Fibroblast of the aortic adventitia (primary cell): ENCODE measurements around the gene DHRS7B. TPM values are rescaled to one million over a fixed set of nuclear protein-coding genes. Genes with fewer than 3 reads are reported as not detected.
"Not testable (repeated sequence)": the region's sequence is repeated elsewhere in the genome, so short reads cannot be mapped to it uniquely, and the experiment has no call there.

Source experiments
- DNase-seq: peaks from one replicate; pipeline ENCODE4 v3.0.0-alpha.2; 2010; ENCODE audit warnings: low read depth
- H3K4me3 ChIP-seq: 2 replicates; pipeline ENCODE4 v1.5.1; 2011; ENCODE audit warnings: low read depth, mild to moderate bottlenecking, control low read depth, low read length, moderate library complexity
- total RNA-seq: library from RNA; depleted of rRNA; stranded (reverse); fragments of >200 nt; gene quantifications from 2 replicates; pipeline ENCODE4 v1.2.3, GENCODE V29; 2012; ENCODE audit warnings: low replicate concordance
- TF ChIP-seq, protein P1 (sequence below): IDR thresholded peaks from 2 replicates; pipeline ENCODE4 v1.5.1; 2011; ENCODE audit warnings: mild to moderate bottlenecking, low read length, control low read depth, inconsistent platforms; ENCODE audit not compliant: insufficient read depth

Gene DHRS7B
- total RNA-seq, 1 donor: 12.7 TPM

DNA sequence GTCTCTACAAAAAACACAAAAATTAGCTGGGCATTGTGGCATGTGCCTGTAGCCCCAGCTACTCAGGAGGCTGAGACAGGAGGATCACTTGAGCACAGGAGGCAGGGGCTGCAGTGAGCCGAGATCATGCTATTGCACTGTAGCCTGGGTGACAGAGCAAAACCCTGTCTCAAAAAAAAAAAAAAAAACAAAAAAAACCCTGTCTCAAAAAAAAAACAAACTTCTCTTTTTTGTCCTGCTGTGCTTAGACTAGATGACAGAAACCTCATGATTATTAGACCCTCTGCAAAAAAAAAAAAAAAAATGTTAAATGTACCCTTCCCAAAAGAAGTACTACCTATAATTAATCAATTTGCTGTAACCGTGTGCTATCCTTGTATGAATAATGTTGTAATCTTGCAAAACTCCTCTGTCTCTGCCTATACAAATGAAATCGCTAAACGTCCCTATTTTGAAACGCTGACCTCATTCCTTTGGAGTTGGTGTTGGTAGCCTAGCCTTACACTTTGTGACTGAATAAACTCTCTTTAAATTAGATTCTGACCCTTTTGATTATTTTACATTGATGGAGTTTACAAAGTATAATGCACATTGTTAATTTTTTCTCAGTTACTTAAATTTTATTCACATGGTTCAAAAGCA is 13.6 kb upstream of the DHRS7B start:
- no peak overlapping the region for H3K4me3 ChIP-seq
- DNase-seq: no peak
- TF ChIP-seq, protein P1, sequence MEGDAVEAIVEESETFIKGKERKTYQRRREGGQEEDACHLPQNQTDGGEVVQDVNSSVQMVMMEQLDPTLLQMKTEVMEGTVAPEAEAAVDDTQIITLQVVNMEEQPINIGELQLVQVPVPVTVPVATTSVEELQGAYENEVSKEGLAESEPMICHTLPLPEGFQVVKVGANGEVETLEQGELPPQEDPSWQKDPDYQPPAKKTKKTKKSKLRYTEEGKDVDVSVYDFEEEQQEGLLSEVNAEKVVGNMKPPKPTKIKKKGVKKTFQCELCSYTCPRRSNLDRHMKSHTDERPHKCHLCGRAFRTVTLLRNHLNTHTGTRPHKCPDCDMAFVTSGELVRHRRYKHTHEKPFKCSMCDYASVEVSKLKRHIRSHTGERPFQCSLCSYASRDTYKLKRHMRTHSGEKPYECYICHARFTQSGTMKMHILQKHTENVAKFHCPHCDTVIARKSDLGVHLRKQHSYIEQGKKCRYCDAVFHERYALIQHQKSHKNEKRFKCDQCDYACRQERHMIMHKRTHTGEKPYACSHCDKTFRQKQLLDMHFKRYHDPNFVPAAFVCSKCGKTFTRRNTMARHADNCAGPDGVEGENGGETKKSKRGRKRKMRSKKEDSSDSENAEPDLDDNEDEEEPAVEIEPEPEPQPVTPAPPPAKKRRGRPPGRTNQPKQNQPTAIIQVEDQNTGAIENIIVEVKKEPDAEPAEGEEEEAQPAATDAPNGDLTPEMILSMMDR: no peak

DNA sequence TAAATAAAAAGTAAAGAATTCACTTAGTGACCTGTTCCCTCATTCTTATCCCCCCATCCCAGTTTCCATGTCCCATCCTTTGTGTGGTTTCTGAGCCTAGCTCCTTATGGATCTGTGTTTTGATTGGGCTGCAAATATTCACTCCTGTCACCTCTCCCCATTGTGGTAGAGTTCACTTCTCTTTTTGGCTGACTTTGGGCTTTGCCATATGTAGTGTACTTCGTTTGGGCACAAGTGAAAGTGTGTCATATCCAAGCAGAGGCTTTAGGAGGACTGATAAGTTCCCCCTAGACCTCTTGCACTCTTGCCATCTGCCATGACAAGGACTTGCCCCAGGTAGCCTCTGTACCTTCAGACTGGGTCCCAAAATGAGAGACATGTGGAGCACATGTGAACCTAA is 13.0 kb upstream of the DHRS7B start:
- TF ChIP-seq, protein P1: no peak
- no peak overlapping the region for H3K4me3 ChIP-seq
- no peak for DNase-seq

DNA sequence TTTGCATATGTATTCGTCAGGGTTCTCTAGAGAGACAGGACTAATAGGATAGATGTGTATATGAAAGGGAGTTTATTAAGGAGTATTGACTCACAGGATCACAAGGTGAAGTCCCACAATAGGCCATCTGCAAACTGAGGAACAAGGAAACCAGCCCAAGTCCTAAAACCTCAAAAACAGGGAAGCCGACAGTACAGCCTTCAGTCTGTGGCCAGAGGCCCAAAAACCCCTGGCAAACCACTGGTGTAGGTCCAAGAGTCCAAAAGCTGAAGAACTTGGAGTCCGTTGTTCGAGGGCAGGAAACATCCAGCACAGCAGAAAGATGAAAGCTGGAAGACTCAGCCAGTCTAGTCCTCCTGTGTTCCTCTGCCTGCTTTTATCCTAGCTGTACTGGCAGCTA is 12.0 kb upstream of the DHRS7B start:
- DNase-seq, H3K4me3 ChIP-seq: not testable (repeated sequence)

DNA sequence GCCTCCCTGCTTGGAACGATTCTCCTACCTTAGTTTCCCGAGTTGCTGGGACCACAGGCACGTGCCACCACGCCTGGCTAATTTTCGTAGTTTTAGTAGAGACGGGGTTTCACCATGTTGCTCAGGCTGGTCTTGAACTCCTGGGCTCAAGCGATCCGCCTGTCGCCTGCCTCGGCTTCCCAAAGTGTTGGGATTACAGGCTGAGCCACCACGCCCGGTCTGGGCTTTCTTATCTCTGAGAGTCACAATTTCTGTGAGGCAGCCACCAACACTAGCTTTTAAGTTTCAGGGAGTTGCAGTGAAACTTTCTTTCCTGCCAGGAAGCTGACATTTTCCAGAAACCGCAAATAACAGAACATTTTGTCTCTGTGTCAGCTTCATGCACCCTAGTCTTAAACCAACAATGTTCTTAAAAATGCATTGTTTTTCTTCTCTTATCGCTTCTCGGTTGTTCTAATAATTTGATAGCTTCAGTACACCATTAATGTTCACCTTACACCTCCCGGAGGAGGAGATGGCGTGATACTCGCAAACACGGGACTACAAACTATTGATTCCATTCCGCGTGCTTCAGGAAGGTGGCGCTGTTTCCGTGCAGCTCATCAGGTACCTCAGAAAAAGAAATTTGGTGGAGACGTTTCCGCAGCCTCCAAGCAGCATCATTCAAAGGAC is 7.4 kb upstream of the DHRS7B start:
- H3K4me3 ChIP-seq: peak overlapping the region; percentile 31
- DNase-seq: peak; percentile 78
- TF ChIP-seq, protein P1: peak; percentile 94

DNA sequence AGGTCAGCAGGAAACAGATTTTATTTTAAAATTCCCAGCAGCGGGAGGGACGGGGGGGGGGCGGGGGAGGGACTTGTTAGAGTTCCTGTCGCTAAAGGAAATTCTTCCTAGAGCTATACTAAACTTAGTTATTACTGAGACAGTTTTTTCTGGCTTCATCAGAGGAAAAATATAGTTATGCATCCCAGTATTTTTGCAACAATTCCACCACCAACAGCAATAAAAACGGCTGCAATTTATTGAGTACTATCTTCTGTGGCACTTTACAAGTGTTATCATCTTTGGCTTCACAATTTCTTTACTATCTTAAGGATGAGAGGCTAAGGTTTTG is 6.9 kb upstream of the DHRS7B start:
- H3K4me3 ChIP-seq: no peak overlapping the region
- TF ChIP-seq, protein P1: no peak
- no peak for DNase-seq

DNA sequence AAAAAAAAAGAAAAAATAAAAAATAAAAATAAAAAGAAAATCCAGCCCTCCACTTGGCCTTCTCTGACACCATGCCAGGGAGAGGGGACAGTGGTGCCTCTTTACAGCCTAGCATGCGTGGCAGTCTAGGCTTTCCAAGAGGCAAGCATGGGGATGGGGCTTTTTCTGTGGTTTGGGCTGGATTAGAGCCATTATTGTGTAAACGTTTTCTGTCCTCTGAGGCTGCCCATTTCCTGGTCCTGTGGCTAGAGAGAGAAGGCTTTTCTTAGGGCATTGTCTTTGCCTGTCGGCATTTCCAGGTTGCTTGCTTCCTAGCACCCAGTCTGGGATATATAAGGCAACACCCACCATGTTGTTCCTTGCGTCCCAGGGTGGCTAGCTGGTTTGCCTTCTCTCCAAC is 2.7 kb upstream of the DHRS7B start:
- DNase-seq: no peak
- H3K4me3 ChIP-seq: no peak overlapping the region
- TF ChIP-seq, protein P1: no peak

DNA sequence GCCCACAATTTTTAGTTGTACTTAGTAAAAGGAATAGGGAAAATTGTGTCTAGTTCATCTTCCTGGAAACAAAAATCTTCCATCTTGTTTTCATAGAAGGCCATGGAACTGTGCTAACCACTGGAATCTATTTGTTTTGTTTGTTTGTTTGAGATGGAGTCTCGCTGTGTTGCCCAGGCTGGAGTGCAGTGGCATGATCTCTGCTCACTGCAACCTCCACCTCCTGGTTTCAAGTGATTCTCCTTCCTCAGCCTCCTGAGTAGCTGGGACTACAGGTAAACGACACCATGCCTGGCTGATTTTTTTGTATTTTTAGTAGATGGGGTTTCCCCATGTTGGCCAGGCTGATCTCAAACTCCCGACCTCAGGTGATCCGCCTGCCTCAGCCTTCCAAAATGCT is 2.2 kb upstream of the DHRS7B start:
- not testable (repeated sequence) for H3K4me3 ChIP-seq, DNase-seq

DNA sequence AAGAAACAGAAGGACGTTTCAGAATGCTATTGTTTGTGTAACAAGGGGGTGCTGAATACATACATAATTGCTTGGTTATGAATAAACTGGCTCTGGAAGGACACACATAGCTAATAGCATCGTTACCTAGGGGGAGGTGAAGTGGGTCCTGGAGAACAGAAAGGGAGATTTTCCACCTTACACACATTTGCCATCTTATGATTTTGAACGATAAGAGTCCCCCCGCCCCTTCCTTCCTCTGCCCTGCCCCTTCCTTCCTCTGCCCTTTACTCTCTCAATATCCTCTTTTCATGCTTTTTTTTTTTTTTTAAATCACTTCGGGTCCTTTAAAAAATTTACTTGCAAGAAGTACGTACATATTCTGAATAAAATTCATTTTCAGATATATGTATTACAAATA is 902 bp upstream of the DHRS7B start:
- TF ChIP-seq, protein P1: no peak
- no peak for DNase-seq
- no peak overlapping the region for H3K4me3 ChIP-seq
